Activated CD4-positive, alpha-beta T cell treated with anti-CD3 and anti-CD28 coated beads for 36 hours (primary cell): Measurements from ENCODE around the gene ALKBH1. TPM values are rescaled to one million over a fixed set of nuclear protein-coding genes. Genes with fewer than 3 reads are reported as not detected.

Source experiments
- ATAC-seq: fragments of 200-7000 bp; cut with Tn5 transposase; one replicate; pipeline ENCODE4 v1.10.0; 2021; ENCODE audit warnings: mild to moderate bottlenecking, moderate library complexity
- CTCF ChIA-PET: fragments of 350-600 bp; sonication (Branson Sonifier 250); formaldehyde crosslinking; loops from one replicate; lab custom pipeline; 2021; ENCODE audit warnings: antibody characterized with exemption; lab: Charles Lee
- POLR2A ChIA-PET: fragments of 350-600 bp; sonication (Branson Sonifier 250); formaldehyde crosslinking; loops from one replicate; lab custom pipeline; 2021; ENCODE audit warnings: antibody characterized with exemption, inconsistent platforms; lab: Charles Lee
- DNase-seq: peaks from one replicate; pipeline ENCODE4 v3.0.0-alpha.2; 2020
- H3K27ac Mint-ChIP-seq: one replicate; pipeline ENCODE4 v1.8.0; 2021; ENCODE audit warnings: mixed read lengths
- H3K27me3 Mint-ChIP-seq: one replicate; pipeline ENCODE4 v1.8.0; 2021; ENCODE audit warnings: mixed read lengths
- H3K36me3 Mint-ChIP-seq: one replicate; pipeline ENCODE4 v1.8.0; 2021; ENCODE audit warnings: low read depth, mixed read lengths
- H3K4me1 Mint-ChIP-seq: one replicate; pipeline ENCODE4 v1.8.0; 2021; ENCODE audit warnings: mixed read lengths
- H3K4me3 Mint-ChIP-seq: one replicate; pipeline ENCODE4 v1.8.0; 2021; ENCODE audit warnings: mild to moderate bottlenecking, moderate library complexity, mixed read lengths
- H3K9me3 Mint-ChIP-seq: one replicate; pipeline ENCODE4 v1.8.0; 2021; ENCODE audit warnings: low read depth, mixed read lengths
- intact Hi-C, 2 experiments: fragments of 100-400 bp; cut with DNase I in 1 of 2; cut with micrococcal nuclease in 1 of 2; formaldehyde crosslinking; loops; one replicate each; pipeline versions ENCODE4 v1.14.2 to v1.15.1; 2022 to 2024; cut with DNase I, micrococcal nuclease
- total RNA-seq, 2 experiments: library from RNA; stranded (reverse); gene quantifications; one replicate each; pipeline ENCODE4 v1.2.3, GENCODE V29; 2021

Gene ALKBH1
- total RNA-seq, 2 experiments from 2014 or later = 16.3 to 16.8 TPM

- peaks cover 66% of the 10 kb centered on the region for H3K36me3 Mint-ChIP-seq
Measured at GRCh38 chr14:77717608-77718305, 9.9 kb upstream of the ALKBH1 start.

GRCh38 chr14:77714926-77715325, 7.1 kb upstream of the ALKBH1 start:
- CTCF ChIA-PET = no interaction called here
- Mint-ChIP-seq H3K27me3 (no peaks in the 10 kb centered on the region), H3K4me3 (no peak overlapping the region), H3K4me1 (peaks cover 29% of the 10 kb centered on the region), H3K9me3 (no peaks in the 10 kb centered on the region), H3K27ac (peak overlapping the region; percentile 94), H3K36me3 (peaks cover 57% of the 10 kb centered on the region)
- POLR2A ChIA-PET = interaction anchor here (0.9 to 1.3 kb wide), 4 partner anchors 20 to 85 kb away, joined by 3 to 6 read pairs (median 4); partner anchors contain the start of gene ADCK1
- intact Hi-C loops = loop anchor here in 1 of 2 experiments (1.0 kb wide), 1 partner anchor 23 kb away; no protein-coding TSS in a partner anchor
- DNase-seq = peak; percentile 51
- ATAC-seq = peak; percentile 86

More at GRCh38 chr14:77717608-77718305, 9.9 kb upstream of the ALKBH1 start:
- ATAC-seq = no peak
- H3K27ac Mint-ChIP-seq = peak overlapping the region; percentile 32
- peaks cover 15% of the 10 kb centered on the region for H3K4me1 Mint-ChIP-seq
- no peaks in the 10 kb centered on the region for H3K9me3 Mint-ChIP-seq
- ChIA-PET POLR2A (interaction anchor here (0.6 to 0.7 kb wide), 2 partner anchors 10 to 173 kb away, joined by 3 to 5 read pairs; no protein-coding TSS in a partner anchor), CTCF (no interaction called here)
- no peak overlapping the region for H3K4me3 Mint-ChIP-seq
- H3K27me3 Mint-ChIP-seq = no peaks in the 10 kb centered on the region
- intact Hi-C loops = no loop called here
- no peak for DNase-seq

- no peak for DNase-seq
- CTCF ChIA-PET = interaction anchor here (0.7 kb wide), 1 partner anchor 17 kb away, joined by 3 read pairs; no protein-coding TSS in a partner anchor
- intact Hi-C loops = no loop called here
- Mint-ChIP-seq H3K27ac (peak overlapping the region; percentile 62), H3K9me3 (no peaks in the 10 kb centered on the region), H3K27me3 (no peaks in the 10 kb centered on the region), H3K36me3 (peaks cover 50% of the 10 kb centered on the region), H3K4me3 (peak overlapping the region; percentile 95), H3K4me1 (peaks cover 49% of the 10 kb centered on the region)
- ATAC-seq = no peak
- POLR2A ChIA-PET = no interaction called here
Measured at GRCh38 chr14:77710364-77710763, 2.5 kb upstream of the ALKBH1 start.

- ChIA-PET CTCF (interaction anchor here (0.7 to 1.0 kb wide), 2 partner anchors 16 to 250 kb away, joined by 3 read pairs; no protein-coding TSS in a partner anchor), POLR2A (interaction anchor here (1.2 kb wide), 1 partner anchor 11 kb away, joined by 5 read pairs; no protein-coding TSS in a partner anchor)
- peaks cover 48% of the 10 kb centered on the region for H3K36me3 Mint-ChIP-seq
- intact Hi-C loops = loop anchor here (2.0 to 5.0 kb wide), 5 partner anchors 93 to 612 kb away; partner anchors contain the start of genes CIPC (in 1 of the 2), GSTZ1 (in 1 of the 2), POMT2 (in 1 of the 2) and SAMD15 (in 1 of the 2)
- H3K4me1 Mint-ChIP-seq = peaks cover 48% of the 10 kb centered on the region
- H3K27me3 Mint-ChIP-seq = no peaks in the 10 kb centered on the region
- ATAC-seq (no peak), DNase-seq (no peak)
- H3K9me3 Mint-ChIP-seq = no peaks in the 10 kb centered on the region
- peak overlapping the region; percentile 95 for H3K4me3 Mint-ChIP-seq
- H3K27ac Mint-ChIP-seq = peak overlapping the region; percentile 94
Measured at GRCh38 chr14:77709412-77709811, 1.6 kb upstream of the ALKBH1 start.

- intact Hi-C loops = loop anchor here (1.0 to 5.0 kb wide), 10 partner anchors 53 to 611 kb away; partner anchors contain the start of genes ADCK1 (in 2 of the 2), GSTZ1 (in 2 of the 2), SNW1 (in 2 of the 2) and CIPC (in 1 of the 2)
- ChIA-PET POLR2A (interaction anchor here (1.2 kb wide), 1 partner anchor 11 kb away, joined by 5 read pairs; no protein-coding TSS in a partner anchor), CTCF (interaction anchor here (1.0 kb wide), 1 partner anchor 249 kb away, joined by 3 read pairs; no protein-coding TSS in a partner anchor)
- Mint-ChIP-seq H3K9me3 (no peaks in the 10 kb centered on the region), H3K4me1 (peaks cover 48% of the 10 kb centered on the region), H3K36me3 (peaks cover 44% of the 10 kb centered on the region), H3K4me3 (peak overlapping the region; percentile 95), H3K27ac (peak overlapping the region; percentile 94), H3K27me3 (no peaks in the 10 kb centered on the region)
- no peak for ATAC-seq
- DNase-seq = no peak
Measured at GRCh38 chr14:77708749-77709148, 926 bp upstream of the ALKBH1 start.

- Mint-ChIP-seq H3K4me3 (peak overlapping the region; percentile 95), H3K9me3 (no peaks in the 10 kb centered on the region), H3K27ac (peak overlapping the region; percentile 94), H3K36me3 (peaks cover 34% of the 10 kb centered on the region), H3K4me1 (peaks cover 41% of the 10 kb centered on the region), H3K27me3 (no peaks in the 10 kb centered on the region)
- POLR2A ChIA-PET = no interaction called here
- ATAC-seq (peak; percentile 21), DNase-seq (peak; percentile 49)
- intact Hi-C loops = loop anchor here in 1 of 2 experiments (1.0 to 5.0 kb wide), 5 partner anchors 91 to 610 kb away; partner anchors contain the start of genes CIPC, SPTLC2 and VIPAS39
- CTCF ChIA-PET = interaction anchor here (1.0 kb wide), 1 partner anchor 92 kb away, joined by 3 read pairs; the partner anchor contains the start of gene ADCK1
Measured at GRCh38 chr14:77707355-77707723, 484 bp downstream of the ALKBH1 start.

- intact Hi-C loops = no loop called here
- ATAC-seq (no peak), DNase-seq (no peak)
- H3K4me3 Mint-ChIP-seq = no peak overlapping the region
- CTCF ChIA-PET = no interaction called here
- POLR2A ChIA-PET = interaction anchor here (0.8 kb wide), 1 partner anchor 13 kb away, joined by 3 read pairs; no protein-coding TSS in a partner anchor
- H3K4me1 Mint-ChIP-seq = no peaks in the 10 kb centered on the region
- H3K27me3 Mint-ChIP-seq = no peaks in the 10 kb centered on the region
- no peak overlapping the region for H3K27ac Mint-ChIP-seq
- peaks cover 46% of the 10 kb centered on the region for H3K36me3 Mint-ChIP-seq
- no peaks in the 10 kb centered on the region for H3K9me3 Mint-ChIP-seq
Measured at GRCh38 chr14:77691259-77691658, 16.6 kb downstream of the ALKBH1 start.

GRCh38 chr14:77682158-77682553, 25.7 kb downstream of the ALKBH1 start:
- ChIA-PET CTCF (no interaction called here), POLR2A (no interaction called here)
- intact Hi-C loops = no loop called here
- no peaks in the 10 kb centered on the region for H3K9me3 Mint-ChIP-seq
- H3K4me3 Mint-ChIP-seq = no peak overlapping the region
- peaks cover 28% of the 10 kb centered on the region for H3K36me3 Mint-ChIP-seq
- no peaks in the 10 kb centered on the region for H3K27me3 Mint-ChIP-seq
- H3K4me1 Mint-ChIP-seq = peaks cover 8% of the 10 kb centered on the region
- DNase-seq (no peak), ATAC-seq (no peak)
- H3K27ac Mint-ChIP-seq = no peak overlapping the region

- ATAC-seq (no peak), DNase-seq (no peak)
- Mint-ChIP-seq H3K27me3 (no peaks in the 10 kb centered on the region), H3K27ac (no peak overlapping the region), H3K4me1 (peaks cover 8% of the 10 kb centered on the region), H3K36me3 (peaks cover 26% of the 10 kb centered on the region), H3K4me3 (no peak overlapping the region), H3K9me3 (no peaks in the 10 kb centered on the region)
- intact Hi-C loops = no loop called here
- POLR2A ChIA-PET = no interaction called here
- CTCF ChIA-PET = interaction anchor here (0.7 kb wide), 1 partner anchor 298 kb away, joined by 4 read pairs; no protein-coding TSS in a partner anchor
Measured at GRCh38 chr14:77681196-77682157, 26.3 kb downstream of the ALKBH1 start.

- POLR2A ChIA-PET = no interaction called here
- H3K27ac Mint-ChIP-seq = no peak overlapping the region
- DNase-seq (no peak), ATAC-seq (no peak)
- CTCF ChIA-PET = no interaction called here
- peaks cover 2% of the 10 kb centered on the region for H3K4me1 Mint-ChIP-seq
- H3K36me3 Mint-ChIP-seq = peaks cover 45% of the 10 kb centered on the region
- H3K9me3 Mint-ChIP-seq = no peaks in the 10 kb centered on the region
- no peak overlapping the region for H3K4me3 Mint-ChIP-seq
- H3K27me3 Mint-ChIP-seq = no peaks in the 10 kb centered on the region
- intact Hi-C loops = no loop called here
Measured at GRCh38 chr14:77674931-77675330, 32.9 kb downstream of the ALKBH1 start.
